PFSK-1 (cell line): ENCODE results near the gene SCYGR6.

ENCODE experiments used
- FOXP2 ChIP-seq: optimal IDR thresholded peaks from 2 replicates; pipeline ENCODE3; 2011; ENCODE audit warnings: borderline replicate concordance, control low read depth, inconsistent platforms; ENCODE audit not compliant: insufficient read depth; ENCODE audit errors: extremely low read length, extremely low read depth
- POLR2AphosphoS5 ChIP-seq: IDR thresholded peaks from 2 replicates; pipeline ENCODE4 v1.6.1; 2012; ENCODE audit warnings: low read depth, mild to moderate bottlenecking, control low read depth, low read length, moderate library complexity
- SIN3A ChIP-seq: IDR thresholded peaks from 2 replicates; pipeline ENCODE4 v1.6.1; 2012; ENCODE audit warnings: mild to moderate bottlenecking, low read length, moderate library complexity, borderline replicate concordance; ENCODE audit not compliant: insufficient read depth
- TF ChIP-seq, protein P1 (sequence below), 2 experiments: IDR thresholded peaks; 2 replicates each; pipeline versions ENCODE4 v1.6.1 to v1.8.0; 2011 to 2012; ENCODE audit warnings: low read depth in 2 of 2, low read length in 2 of 2, control low read depth in 1 of 2, inconsistent platforms in 1 of 2, mild to moderate bottlenecking in 1 of 2, moderate library complexity in 1 of 2; ENCODE audit not compliant: insufficient read depth in 1 of 2

DNA sequence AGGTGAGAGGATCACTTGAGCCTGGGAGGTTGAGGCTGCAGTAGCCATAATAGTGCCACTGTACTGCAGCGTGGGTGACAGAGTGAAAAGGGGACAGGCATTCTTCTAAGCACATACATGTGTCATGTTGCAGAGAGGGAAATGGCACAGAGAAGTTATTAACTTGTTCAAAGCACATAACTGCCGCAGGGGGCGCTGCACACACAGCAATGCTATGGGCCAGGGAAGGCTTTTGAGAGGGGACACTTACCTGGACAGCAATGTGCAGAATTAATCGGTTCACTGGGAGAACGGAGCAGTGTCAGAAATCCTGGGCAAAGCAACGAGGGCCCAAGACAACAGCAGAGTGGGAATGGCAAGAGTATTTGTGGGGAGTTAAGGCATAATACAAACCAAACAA lies 23.5 kb upstream of the SCYGR6 start:
- TF ChIP-seq POLR2AphosphoS5 (no peak), SIN3A (no peak), FOXP2 (no peak)
- TF ChIP-seq, protein P1, sequence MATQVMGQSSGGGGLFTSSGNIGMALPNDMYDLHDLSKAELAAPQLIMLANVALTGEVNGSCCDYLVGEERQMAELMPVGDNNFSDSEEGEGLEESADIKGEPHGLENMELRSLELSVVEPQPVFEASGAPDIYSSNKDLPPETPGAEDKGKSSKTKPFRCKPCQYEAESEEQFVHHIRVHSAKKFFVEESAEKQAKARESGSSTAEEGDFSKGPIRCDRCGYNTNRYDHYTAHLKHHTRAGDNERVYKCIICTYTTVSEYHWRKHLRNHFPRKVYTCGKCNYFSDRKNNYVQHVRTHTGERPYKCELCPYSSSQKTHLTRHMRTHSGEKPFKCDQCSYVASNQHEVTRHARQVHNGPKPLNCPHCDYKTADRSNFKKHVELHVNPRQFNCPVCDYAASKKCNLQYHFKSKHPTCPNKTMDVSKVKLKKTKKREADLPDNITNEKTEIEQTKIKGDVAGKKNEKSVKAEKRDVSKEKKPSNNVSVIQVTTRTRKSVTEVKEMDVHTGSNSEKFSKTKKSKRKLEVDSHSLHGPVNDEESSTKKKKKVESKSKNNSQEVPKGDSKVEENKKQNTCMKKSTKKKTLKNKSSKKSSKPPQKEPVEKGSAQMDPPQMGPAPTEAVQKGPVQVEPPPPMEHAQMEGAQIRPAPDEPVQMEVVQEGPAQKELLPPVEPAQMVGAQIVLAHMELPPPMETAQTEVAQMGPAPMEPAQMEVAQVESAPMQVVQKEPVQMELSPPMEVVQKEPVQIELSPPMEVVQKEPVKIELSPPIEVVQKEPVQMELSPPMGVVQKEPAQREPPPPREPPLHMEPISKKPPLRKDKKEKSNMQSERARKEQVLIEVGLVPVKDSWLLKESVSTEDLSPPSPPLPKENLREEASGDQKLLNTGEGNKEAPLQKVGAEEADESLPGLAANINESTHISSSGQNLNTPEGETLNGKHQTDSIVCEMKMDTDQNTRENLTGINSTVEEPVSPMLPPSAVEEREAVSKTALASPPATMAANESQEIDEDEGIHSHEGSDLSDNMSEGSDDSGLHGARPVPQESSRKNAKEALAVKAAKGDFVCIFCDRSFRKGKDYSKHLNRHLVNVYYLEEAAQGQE (IDR thresholded peaks at IDR 0.05; ENCODE audit: insufficient read depth in 1 of 2, low read depth in 2 of 2, low read length in 2 of 2): no peak
